ENCODE data around the gene NMUR1. TPM values are rescaled to one million over a fixed set of nuclear protein-coding genes. Genes with fewer than 3 reads are reported as not detected.

The NMUR1 gene

GRCh38 chr2:231475965-231476364, 54.3 kb downstream of the NMUR1 start:
- WGBS (ENCODE audit: extremely low coverage, insufficient coverage, low lambda C conversion rate): no CpG with 5 or more reads among the region's 3 CpGs
- Histone ChIP-seq H4K5ac (ENCODE audit: low read length) (no peak overlapping the region), H4K8ac (ENCODE audit: low read depth, low read length) (no peak overlapping the region), H3K4me3 (ENCODE audit: low read length) (no peak overlapping the region), H3K9ac (ENCODE audit: low read length) (no peak overlapping the region), H3K56ac (ENCODE audit: low read length) (no peak overlapping the region), H3K27me3 (ENCODE audit: insufficient read depth, low read length, poor library complexity) (no peaks in the 10 kb centered on the region), H3K27ac (ENCODE audit: low read depth, low read length) (no peak overlapping the region), H3K18ac (ENCODE audit: low read length) (no peak overlapping the region), H3K79me1 (ENCODE audit: low read length) (no peaks in the 10 kb centered on the region), H2AK5ac (ENCODE audit: low read length) (no peak overlapping the region), H2BK15ac (replicated peaks; ENCODE audit: low read depth) (no peak overlapping the region), H2BK5ac (ENCODE audit: low read length) (no peak overlapping the region), H3K4me2 (ENCODE audit: low read length) (no peak overlapping the region), H3K23ac (ENCODE audit: low read length) (no peak overlapping the region), H3K36me3 (ENCODE audit: control insufficient read depth, insufficient read depth, low read length) (no peaks in the 10 kb centered on the region), H3K79me2 (ENCODE audit: control insufficient read depth, insufficient read depth, low read length) (no peaks in the 10 kb centered on the region), H2BK120ac (ENCODE audit: low read depth, low read length) (no peak overlapping the region), H3K4ac (ENCODE audit: low read depth, low read length) (no peak overlapping the region), H3K4me1 (ENCODE audit: control insufficient read depth, low read depth, low read length) (no peaks in the 10 kb centered on the region)
- no peak for DNase-seq

Small RNA genes lying within 50 kb of the gene (small RNA-seq; reads per million reads assigned to genes)
- gene RNU2-22P (ENCODE audit: insufficient read depth): not detected
